Breast epithelium (tissue), 3 donors: Measurements from ENCODE around the gene NDST1.

Source experiments
- POLR2A ChIP-seq: fragments of 450-650 bp; IDR thresholded peaks from one replicate; pipeline ENCODE4 v1.6.1; 2016; ENCODE audit warnings: antibody characterized with exemption, mild to moderate bottlenecking, moderate library complexity
- TF ChIP-seq, protein P1 (sequence below), 3 donors: fragments of 450-650 bp; IDR thresholded peaks; one replicate each; pipeline ENCODE4 v1.5.1; 2016 to 2017; ENCODE audit warnings: antibody characterized with exemption in 3 of 3, mild to moderate bottlenecking in 3 of 3, moderate library complexity in 3 of 3

DNA sequence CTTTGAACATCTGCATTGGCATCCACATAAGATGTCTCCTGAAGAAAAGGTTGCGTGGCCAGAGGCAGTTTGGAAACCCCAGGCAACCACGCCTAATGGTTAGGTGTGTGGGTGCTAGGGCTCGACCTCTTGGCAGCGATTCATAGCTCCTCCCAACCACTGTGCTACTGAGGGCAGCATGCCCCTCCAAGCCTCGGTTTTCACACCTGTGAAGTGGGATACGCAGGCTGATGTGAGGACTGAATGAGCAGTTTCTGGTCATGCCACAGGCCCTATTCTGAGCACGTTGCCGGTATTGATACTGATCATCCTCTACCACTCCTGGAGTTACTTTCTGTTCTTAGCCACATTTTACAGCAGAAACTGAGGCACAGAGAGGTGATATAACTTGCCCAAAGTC lies 19.1 kb downstream of the NDST1 start:
- TF ChIP-seq, protein P1, sequence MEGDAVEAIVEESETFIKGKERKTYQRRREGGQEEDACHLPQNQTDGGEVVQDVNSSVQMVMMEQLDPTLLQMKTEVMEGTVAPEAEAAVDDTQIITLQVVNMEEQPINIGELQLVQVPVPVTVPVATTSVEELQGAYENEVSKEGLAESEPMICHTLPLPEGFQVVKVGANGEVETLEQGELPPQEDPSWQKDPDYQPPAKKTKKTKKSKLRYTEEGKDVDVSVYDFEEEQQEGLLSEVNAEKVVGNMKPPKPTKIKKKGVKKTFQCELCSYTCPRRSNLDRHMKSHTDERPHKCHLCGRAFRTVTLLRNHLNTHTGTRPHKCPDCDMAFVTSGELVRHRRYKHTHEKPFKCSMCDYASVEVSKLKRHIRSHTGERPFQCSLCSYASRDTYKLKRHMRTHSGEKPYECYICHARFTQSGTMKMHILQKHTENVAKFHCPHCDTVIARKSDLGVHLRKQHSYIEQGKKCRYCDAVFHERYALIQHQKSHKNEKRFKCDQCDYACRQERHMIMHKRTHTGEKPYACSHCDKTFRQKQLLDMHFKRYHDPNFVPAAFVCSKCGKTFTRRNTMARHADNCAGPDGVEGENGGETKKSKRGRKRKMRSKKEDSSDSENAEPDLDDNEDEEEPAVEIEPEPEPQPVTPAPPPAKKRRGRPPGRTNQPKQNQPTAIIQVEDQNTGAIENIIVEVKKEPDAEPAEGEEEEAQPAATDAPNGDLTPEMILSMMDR (IDR thresholded peaks at IDR 0.05): no peak
- TF ChIP-seq POLR2A: no peak
